MM.1S (cell line): ENCODE measurements around the gene LRRTM4.

Source experiments
- CTCF ChIP-seq: fragments of 300-600 bp; sonication (generic); IDR thresholded peaks from 2 replicates; pipeline ENCODE4 v1.5.1; 2016; ENCODE audit warnings: antibody characterized with exemption, low read length, mixed read lengths
- EZH2 ChIP-seq: fragments of 300-600 bp; sonication (generic); optimal IDR thresholded peaks from 2 replicates; pipeline ENCODE3; 2017; ENCODE audit warnings: low read depth, mild to moderate bottlenecking, antibody characterized with exemption, low read length, mixed read lengths
- EZH2phosphoT487 ChIP-seq: fragments of 300-600 bp; sonication (generic); IDR thresholded peaks from 2 replicates; pipeline ENCODE4 v1.6.1; 2018; ENCODE audit warnings: antibody characterized with exemption, low read length

GRCh38 chr2:77370511-77370910 is 151.7 kb downstream of the LRRTM4 start:
- TF ChIP-seq CTCF (no peak), EZH2 (no peak), EZH2phosphoT487 (no peak)
